OCI-M2 (cell line): ENCODE results near the gene SIDT1.

ENCODE experiments used
- DNase-seq: peaks from one replicate; lab custom pipeline; 2025; ENCODE audit not compliant: unreplicated experiment; lab: John Stamatoyannopoulos, UW

SIDT1 gene

GRCh38 chr3:113545594-113545993 is 13.2 kb downstream of the SIDT1 start:
- DNase-seq = no peak

GRCh38 chr3:113546414-113546893 is 14.1 kb downstream of the SIDT1 start:
- no peak for DNase-seq

- no peak for DNase-seq
Observed at GRCh38 chr3:113548501-113548900, 16.1 kb downstream of the SIDT1 start.

GRCh38 chr3:113551820-113552219 is 19.5 kb downstream of the SIDT1 start:
- no peak for DNase-seq

- DNase-seq = no peak
Observed at GRCh38 chr3:113552851-113553250, 20.5 kb downstream of the SIDT1 start.

- DNase-seq = no peak
Observed at GRCh38 chr3:113555138-113555537, 22.8 kb downstream of the SIDT1 start.

- DNase-seq = no peak
Observed at GRCh38 chr3:113556316-113556945, 24.1 kb downstream of the SIDT1 start.

- DNase-seq = no peak
Observed at GRCh38 chr3:113556946-113557335, 24.6 kb downstream of the SIDT1 start.

- DNase-seq = no peak
Observed at GRCh38 chr3:113557374-113557773, 25.0 kb downstream of the SIDT1 start.

GRCh38 chr3:113559009-113559408 is 26.7 kb downstream of the SIDT1 start:
- no peak for DNase-seq

GRCh38 chr3:113560271-113560670 is 27.9 kb downstream of the SIDT1 start:
- no peak for DNase-seq

GRCh38 chr3:113560831-113561623 is 28.7 kb downstream of the SIDT1 start:
- DNase-seq = no peak

GRCh38 chr3:113565555-113565954 is 33.2 kb downstream of the SIDT1 start:
- DNase-seq = no peak

- no peak for DNase-seq
Observed at GRCh38 chr3:113570158-113570557, 37.8 kb downstream of the SIDT1 start.

- no peak for DNase-seq
Observed at GRCh38 chr3:113571360-113571759, 39.0 kb downstream of the SIDT1 start.

GRCh38 chr3:113573728-113574127 is 41.4 kb downstream of the SIDT1 start:
- DNase-seq = no peak

GRCh38 chr3:113574213-113574612 is 41.9 kb downstream of the SIDT1 start:
- DNase-seq = no peak

- no peak for DNase-seq
Observed at GRCh38 chr3:113575206-113575605, 42.9 kb downstream of the SIDT1 start.

GRCh38 chr3:113585228-113585627 is 52.9 kb downstream of the SIDT1 start:
- no peak for DNase-seq

GRCh38 chr3:113585720-113586119 is 53.4 kb downstream of the SIDT1 start:
- no peak for DNase-seq

- DNase-seq = no peak
Observed at GRCh38 chr3:113588806-113589205, 56.5 kb downstream of the SIDT1 start.

GRCh38 chr3:113589971-113590370 is 57.6 kb downstream of the SIDT1 start:
- DNase-seq = no peak
